ENCODE data around the gene GTPBP2.
"Not testable (repeated sequence)": the region's sequence is repeated elsewhere in the genome, so short reads cannot be mapped to it uniquely, and the experiment has no call there.

GTPBP2 gene

GRCh38 chr6:43657221-43657802 lies 28.2 kb upstream of the GTPBP2 start:
- no peaks in the 10 kb centered on the region for H3K36me3 ChIP-seq (ENCODE audit: control insufficient read depth in 2 of 2, insufficient read depth in 1 of 2, low read length in 2 of 2)
- CTCF ChIA-PET, result interaction anchor here (0.7 to 1.7 kb wide), 7 partner anchors 9 to 112 kb away, joined by 3 to 9 read pairs (median 3); no protein-coding TSS in a partner anchor
- no peak overlapping the region for H3K27ac ChIP-seq (ENCODE audit: extremely low read depth, low read depth, low read length)
- H3K4me1 ChIP-seq (ENCODE audit: control insufficient read depth, insufficient read depth, low read length), result no peaks in the 10 kb centered on the region
- no peak overlapping the region for H3K4me3 ChIP-seq (ENCODE audit: low read depth, low read length)
- TF ChIP-seq ZNF571 (tag by site-specific recombination; IDR thresholded peaks at IDR 0.05), result no peak
- TF ChIP-seq ZNF341 (tag by site-specific recombination; IDR thresholded peaks at IDR 0.05; ENCODE audit: low read depth), result no peak
- no peak for TF ChIP-seq REPIN1 (tag by site-specific recombination; IDR thresholded peaks at IDR 0.05; ENCODE audit: low read depth)
- no peak for TF ChIP-seq ZNF202 (tag by site-specific recombination; IDR thresholded peaks at IDR 0.05; ENCODE audit: borderline replicate concordance)
- no peak for TF ChIP-seq INSM2 (tag by site-specific recombination; IDR thresholded peaks at IDR 0.05)
- TF ChIP-seq ZNF664 (tag by site-specific recombination; IDR thresholded peaks at IDR 0.05), result no peak
- no peak for TF ChIP-seq ZNF48 (tag by site-specific recombination; IDR thresholded peaks at IDR 0.05)
- no peak for TF ChIP-seq ZNF362 (tag by site-specific recombination; IDR thresholded peaks at IDR 0.05)
- TF ChIP-seq ZNF280C (tag by site-specific recombination; IDR thresholded peaks at IDR 0.05), result no peak
- no peak for TF ChIP-seq ZNF24 (tag by site-specific recombination; IDR thresholded peaks at IDR 0.05)
- no peak for TF ChIP-seq ZNF132 (tag by site-specific recombination; IDR thresholded peaks at IDR 0.05; ENCODE audit: borderline replicate concordance)
- TF ChIP-seq BCL6B (tag by site-specific recombination; IDR thresholded peaks at IDR 0.05), result no peak
- no peak for TF ChIP-seq SP2 (tag by site-specific recombination; IDR thresholded peaks at IDR 0.05)
- no peak for TF ChIP-seq WT1 (tag by site-specific recombination; IDR thresholded peaks at IDR 0.05)
- TF ChIP-seq PRDM6 (tag by site-specific recombination; IDR thresholded peaks at IDR 0.05), result no peak
- no peaks in the 10 kb centered on the region for H3K9me3 ChIP-seq (ENCODE audit: control insufficient read depth, insufficient read depth, low read depth, low read length)
- POLR2A ChIA-PET, result interaction anchor here (0.9 to 1.3 kb wide), 2 partner anchors 10 to 28 kb away, joined by 3 read pairs; partner anchors contain the start of gene GTPBP2

GRCh38 chr6:43652822-43653221 lies 23.8 kb upstream of the GTPBP2 start:
- H3K9me3 ChIP-seq (ENCODE audit: control insufficient read depth, insufficient read depth, low read depth, low read length); H3K27ac ChIP-seq (ENCODE audit: extremely low read depth, low read depth, low read length); H3K4me1 ChIP-seq (ENCODE audit: control insufficient read depth, insufficient read depth, low read length); H3K4me3 ChIP-seq (ENCODE audit: low read depth, low read length); H3K36me3 ChIP-seq (ENCODE audit: control insufficient read depth in 2 of 2, insufficient read depth in 1 of 2, low read length in 2 of 2): not testable (repeated sequence)
- ChIA-PET POLR2A (interaction anchor here (0.7 kb wide), 1 partner anchor 23 kb away, joined by 5 read pairs; no protein-coding TSS in a partner anchor), CTCF (interaction anchor here (0.7 to 2.2 kb wide), 2 partner anchors 14 to 505 kb away, joined by 3 to 16 read pairs; no protein-coding TSS in a partner anchor)
- peak; percentile 81; the same call in 1 of the 2 replicates for TF ChIP-seq ZNF121 (tag by site-specific recombination; IDR thresholded peaks at IDR 0.05)
